HG03469 (cell line): ENCODE measurements around the gene KNCN.

Source experiments
- ATAC-seq: cut with Tn5 transposase; IDR thresholded peaks from one replicate; pipeline ENCODE4 v1.9.1; 2021; ENCODE audit warnings: mild to moderate bottlenecking, moderate library complexity, moderate number of reproducible peaks; ENCODE audit not compliant: unreplicated experiment

Gene KNCN

GRCh38 chr1:46544561-46545240, 6.7 kb downstream of the KNCN start:
- no peak for ATAC-seq

DNA sequence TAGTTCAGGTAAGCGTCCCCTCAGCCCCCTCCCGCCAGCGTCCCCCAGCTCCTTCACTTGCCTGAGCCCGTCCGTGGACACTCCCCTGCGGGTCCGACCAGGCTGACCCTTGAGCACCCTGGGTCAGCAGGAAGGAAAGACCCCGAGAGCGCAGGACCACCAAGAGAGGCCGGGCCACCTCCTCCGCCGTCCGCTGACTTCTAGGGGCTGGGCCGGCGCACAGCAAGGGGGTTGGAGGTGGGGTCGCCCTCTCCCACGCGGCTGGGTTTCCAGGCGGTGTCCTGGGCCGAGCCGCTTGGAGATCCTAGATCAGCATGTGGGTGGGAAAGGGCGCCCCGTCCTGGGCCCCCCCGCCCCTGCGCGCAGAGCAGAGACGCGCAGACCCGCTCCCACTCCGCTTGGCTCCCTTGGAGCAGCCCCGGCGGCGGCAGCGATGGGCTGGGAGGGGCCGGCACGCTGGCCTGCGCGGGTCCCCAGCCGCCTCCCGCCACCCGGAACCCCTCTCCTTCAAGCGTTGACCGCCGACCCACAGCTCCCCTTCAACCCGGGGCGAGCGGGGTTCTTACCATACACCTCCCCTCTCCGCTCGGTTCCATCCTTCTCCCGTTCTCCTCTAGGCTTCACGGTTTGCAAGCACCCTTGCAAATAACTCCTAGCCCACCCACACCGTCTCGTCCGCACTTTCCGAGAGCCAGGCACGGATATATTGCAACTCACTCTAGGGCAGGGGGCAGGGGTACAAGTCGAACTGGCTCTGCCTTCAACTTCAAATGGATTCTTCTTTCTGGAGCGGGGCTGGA, 7.5 kb downstream of the KNCN start:
- ATAC-seq: no peak

GRCh38 chr1:46543382-46543760, 8.1 kb downstream of the KNCN start:
- ATAC-seq: no peak

GRCh38 chr1:46539972-46540371, 11.5 kb downstream of the KNCN start:
- no peak for ATAC-seq

GRCh38 chr1:46538147-46538546, 13.3 kb downstream of the KNCN start:
- ATAC-seq: no peak

GRCh38 chr1:46537651-46538050, 13.8 kb downstream of the KNCN start:
- ATAC-seq: no peak

DNA sequence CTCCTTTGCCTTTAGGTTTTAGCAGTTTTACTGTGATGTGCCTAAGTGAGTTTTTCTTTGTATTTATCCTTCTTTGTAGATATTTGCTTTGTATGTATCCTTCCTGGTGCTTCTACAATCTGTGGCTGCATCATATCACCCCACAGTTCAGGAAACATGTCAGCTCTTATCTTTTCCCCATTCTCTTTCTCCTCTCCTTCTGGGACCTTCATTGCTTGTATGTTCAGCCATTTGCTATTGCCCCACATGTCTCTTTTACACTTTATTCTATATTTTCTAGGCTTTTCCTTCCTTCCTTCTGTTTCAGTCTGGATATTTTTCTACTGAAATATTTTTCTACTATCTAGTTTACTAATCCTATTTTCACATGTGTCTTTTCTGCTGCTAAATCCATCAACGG, 14.9 kb downstream of the KNCN start:
- no peak for ATAC-seq

GRCh38 chr1:46535063-46535462, 16.4 kb downstream of the KNCN start:
- ATAC-seq: no peak

GRCh38 chr1:46533179-46533864, 18.1 kb downstream of the KNCN start:
- no peak for ATAC-seq

- no peak for ATAC-seq
These were observed 18.8 kb downstream of the KNCN start for GRCh38 chr1:46532498-46533178.

- no peak for ATAC-seq
These were observed 19.4 kb downstream of the KNCN start for GRCh38 chr1:46532095-46532494.

GRCh38 chr1:46530791-46531409, 20.5 kb downstream of the KNCN start:
- ATAC-seq: no peak

- ATAC-seq: no peak
These were observed 21.1 kb downstream of the KNCN start for GRCh38 chr1:46530311-46530710.

GRCh38 chr1:46529031-46529630, 22.3 kb downstream of the KNCN start:
- no peak for ATAC-seq

GRCh38 chr1:46528297-46528955, 23.0 kb downstream of the KNCN start:
- ATAC-seq: no peak

DNA sequence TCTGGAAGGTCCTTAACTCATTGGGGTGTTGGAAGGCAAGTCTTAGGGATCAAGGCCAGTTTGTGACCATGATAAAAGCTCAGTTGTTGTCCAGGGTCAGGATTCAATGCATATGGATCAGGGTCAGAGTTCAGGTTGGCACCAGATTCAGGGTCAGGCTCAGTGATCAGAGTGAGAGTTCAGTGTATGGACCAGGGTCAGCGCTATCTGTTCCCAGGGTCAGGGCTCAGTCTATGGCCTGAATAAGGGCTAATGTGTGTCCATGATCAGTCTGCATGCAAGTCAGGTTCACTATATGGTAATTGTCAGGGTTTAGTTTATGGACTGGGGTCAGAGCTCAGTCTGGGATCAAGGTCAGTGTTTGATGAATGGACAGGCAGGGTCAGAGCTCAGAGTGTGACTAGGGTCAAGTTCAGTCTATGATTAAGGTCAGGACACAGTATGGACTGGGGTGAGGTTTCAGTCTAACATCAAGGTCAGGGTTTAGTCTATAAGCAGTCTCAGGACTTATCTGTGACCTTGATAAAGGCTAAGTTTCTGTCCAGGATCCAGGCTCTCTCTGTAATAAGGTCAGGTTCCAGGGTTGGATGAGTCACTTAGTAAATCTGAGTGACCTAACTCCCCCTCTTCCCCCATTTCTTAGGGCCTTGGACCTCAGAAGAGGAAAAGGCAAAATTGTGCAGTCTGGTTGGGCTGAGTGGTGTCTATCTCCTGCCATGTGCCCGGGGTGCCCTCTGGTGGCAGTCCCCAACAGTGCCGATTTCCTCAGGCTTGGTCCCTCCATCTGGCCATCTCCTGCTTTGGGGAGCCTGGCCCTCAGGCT, 23.8 kb downstream of the KNCN start:
- ATAC-seq: no peak

DNA sequence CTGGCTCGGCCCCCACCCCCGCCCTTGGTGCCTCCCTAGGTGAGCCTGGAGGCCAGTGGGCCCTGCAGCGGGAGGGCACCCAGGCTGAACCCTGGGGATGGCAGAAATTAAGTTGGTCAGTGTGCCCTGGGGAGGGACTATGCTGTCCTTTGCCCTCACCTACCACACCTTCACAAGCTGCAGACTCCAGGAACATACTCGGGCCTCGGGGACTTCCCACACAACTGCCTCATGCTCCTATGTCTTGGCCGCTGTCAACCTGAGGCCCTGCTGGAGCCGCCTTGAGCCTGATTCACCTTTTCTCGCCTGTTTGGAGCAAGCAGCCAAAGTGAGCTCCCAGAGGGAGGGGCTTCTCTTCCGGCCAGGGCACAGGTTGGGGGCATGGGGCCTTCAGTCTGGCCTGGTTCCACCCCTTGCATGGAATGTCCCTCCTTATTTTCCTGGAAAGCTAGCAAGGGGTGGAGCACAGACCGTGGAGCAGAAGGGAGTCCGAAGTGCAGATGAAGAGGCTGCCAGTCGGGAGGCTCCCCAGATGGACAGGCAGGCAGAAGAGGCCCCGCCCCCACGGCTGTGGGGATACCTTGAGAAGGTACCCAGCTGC, 24.7 kb downstream of the KNCN start:
- no peak for ATAC-seq

DNA sequence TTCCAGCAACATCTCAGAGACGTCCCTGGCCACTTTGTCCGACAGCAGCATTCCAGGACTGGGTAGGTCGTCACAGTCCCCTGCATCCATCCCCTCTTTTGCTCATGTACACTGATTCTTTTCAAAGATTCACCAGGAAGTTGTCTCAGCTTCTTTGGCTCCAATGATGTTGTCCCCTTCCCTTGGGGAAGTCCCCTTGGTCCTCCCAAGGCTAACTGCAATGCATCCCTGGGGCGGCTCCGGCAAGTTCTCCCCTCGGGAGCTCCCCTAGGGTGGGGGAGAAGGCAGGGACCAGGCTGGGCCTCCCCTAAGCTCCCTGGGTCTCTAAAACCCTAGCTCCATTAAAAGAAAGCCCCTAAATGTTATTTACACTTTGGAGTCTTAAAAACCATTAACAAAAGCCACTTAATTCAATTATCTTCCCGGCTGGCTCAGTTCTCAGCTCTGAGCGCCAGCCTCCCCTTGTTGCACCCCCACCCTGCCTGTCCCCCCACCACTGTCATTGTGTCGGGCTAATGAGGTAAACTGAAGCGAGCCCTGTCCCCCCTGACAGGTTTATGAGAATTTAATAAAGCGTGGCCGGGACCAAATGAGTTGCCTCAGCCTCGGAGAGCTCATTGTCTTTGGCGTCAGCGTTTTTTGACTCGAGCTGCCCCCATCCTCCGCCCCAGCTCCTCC, 25.3 kb downstream of the KNCN start:
- ATAC-seq: no peak
